ENCODE measurements around the gene EXOC4.

Gene EXOC4

GRCh38 chr7:133543657-133544056, 290.8 kb downstream of the EXOC4 start:
- TF ChIP-seq GATA3 (IDR thresholded peaks at IDR 0.05; ENCODE audit: low read depth, low read length) (peak; percentile 82; the same call in 1 of the 2 replicates), GATA2 (IDR thresholded peaks at IDR 0.05; ENCODE audit: low read depth, low read length) (peak; percentile 58)

- TF ChIP-seq GATA2 (IDR thresholded peaks at IDR 0.05; ENCODE audit: low read depth, low read length) (no peak), GATA3 (IDR thresholded peaks at IDR 0.05; ENCODE audit: low read depth, low read length) (no peak)
Observed at GRCh38 chr7:133545618-133546017, 292.7 kb downstream of the EXOC4 start.

DNA sequence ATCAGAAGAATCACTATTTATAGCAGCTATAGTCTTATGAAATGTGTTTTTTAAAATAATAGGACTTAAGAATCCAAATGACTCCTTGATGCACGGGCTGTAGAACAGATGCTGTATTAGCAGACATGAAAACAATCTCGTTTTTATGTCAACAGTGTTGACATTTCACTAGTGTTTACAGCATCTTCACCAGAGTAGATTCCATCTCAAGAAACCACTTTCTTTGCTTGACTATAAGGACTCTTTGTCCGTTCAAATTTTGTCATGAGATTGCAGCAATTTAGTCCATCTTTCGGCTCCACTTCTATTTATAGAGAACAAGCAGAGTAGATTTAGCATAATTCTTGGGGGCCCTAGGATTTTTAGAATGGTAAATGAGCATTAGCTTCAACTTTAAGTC, 295.1 kb downstream of the EXOC4 start:
- TF ChIP-seq GATA3 (IDR thresholded peaks at IDR 0.05; ENCODE audit: low read depth, low read length) (no peak), GATA2 (IDR thresholded peaks at IDR 0.05; ENCODE audit: low read depth, low read length) (no peak)

- TF ChIP-seq GATA2 (IDR thresholded peaks at IDR 0.05; ENCODE audit: low read depth, low read length) = no peak
- no peak for TF ChIP-seq GATA3 (IDR thresholded peaks at IDR 0.05; ENCODE audit: low read depth, low read length)
Observed at GRCh38 chr7:133549633-133550032, 296.8 kb downstream of the EXOC4 start.

- no peak for TF ChIP-seq GATA3 (IDR thresholded peaks at IDR 0.05; ENCODE audit: low read depth, low read length)
- no peak for TF ChIP-seq GATA2 (IDR thresholded peaks at IDR 0.05; ENCODE audit: low read depth, low read length)
Observed at GRCh38 chr7:133550145-133550544, 297.3 kb downstream of the EXOC4 start.

GRCh38 chr7:133550811-133551210, 297.9 kb downstream of the EXOC4 start:
- TF ChIP-seq GATA2 (IDR thresholded peaks at IDR 0.05; ENCODE audit: low read depth, low read length) (no peak), GATA3 (IDR thresholded peaks at IDR 0.05; ENCODE audit: low read depth, low read length) (no peak)

DNA sequence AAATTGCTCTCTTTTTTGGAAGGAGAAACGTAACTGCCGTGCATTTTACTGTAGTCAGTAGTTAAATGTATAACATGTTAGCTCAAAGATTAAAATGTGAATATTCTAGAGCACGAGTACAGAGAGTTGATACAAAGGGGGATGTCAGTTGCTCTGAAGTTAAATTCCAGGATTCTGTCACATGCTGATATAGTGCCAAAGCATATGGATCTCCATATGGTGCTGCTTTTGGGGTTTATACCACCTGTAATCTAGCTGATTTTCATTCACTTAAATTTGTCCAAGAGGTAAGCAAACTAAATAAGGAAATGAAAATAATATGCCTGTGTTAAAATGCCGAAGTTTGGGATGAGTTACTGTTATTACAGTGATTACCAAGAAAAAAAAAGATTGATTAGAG, 298.6 kb downstream of the EXOC4 start:
- TF ChIP-seq GATA2 (IDR thresholded peaks at IDR 0.05; ENCODE audit: low read depth, low read length) = no peak
- peak; percentile 15; the same call in 1 of the 2 replicates for TF ChIP-seq GATA3 (IDR thresholded peaks at IDR 0.05; ENCODE audit: low read depth, low read length)

GRCh38 chr7:133552079-133552478, 299.2 kb downstream of the EXOC4 start:
- TF ChIP-seq GATA2 (IDR thresholded peaks at IDR 0.05; ENCODE audit: low read depth, low read length) = no peak
- no peak for TF ChIP-seq GATA3 (IDR thresholded peaks at IDR 0.05; ENCODE audit: low read depth, low read length)

DNA sequence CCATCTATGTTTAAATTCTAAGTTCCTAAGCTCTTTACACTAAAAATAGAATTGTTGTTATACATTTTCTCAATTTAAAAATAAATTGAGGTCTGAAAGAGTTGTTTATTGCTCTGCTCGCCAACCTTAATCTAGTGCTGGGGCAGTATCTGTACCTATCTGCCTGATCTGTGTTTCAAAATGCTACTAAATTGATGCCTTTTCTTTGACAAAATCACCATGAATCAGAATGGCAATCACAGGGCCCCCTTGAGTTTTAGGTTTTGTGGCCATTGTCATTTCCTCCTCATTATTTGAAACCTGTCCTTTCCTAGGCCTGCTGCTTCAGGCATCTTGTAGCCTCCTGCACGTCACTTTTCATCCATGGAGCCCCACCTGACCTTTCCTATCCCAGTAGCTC, 301.5 kb downstream of the EXOC4 start:
- TF ChIP-seq GATA2 (IDR thresholded peaks at IDR 0.05; ENCODE audit: low read depth, low read length) = peak; percentile 73
- TF ChIP-seq GATA3 (IDR thresholded peaks at IDR 0.05; ENCODE audit: low read depth, low read length) = 0 out of 2 replicates have a peak, but pooled peaks have one; percentile 36

GRCh38 chr7:133556048-133556447, 303.2 kb downstream of the EXOC4 start:
- TF ChIP-seq GATA3 (IDR thresholded peaks at IDR 0.05; ENCODE audit: low read depth, low read length) (peak; percentile 97), GATA2 (IDR thresholded peaks at IDR 0.05; ENCODE audit: low read depth, low read length) (peak; percentile 85; the same call in 1 of the 2 replicates)

GRCh38 chr7:133556553-133556952, 303.7 kb downstream of the EXOC4 start:
- TF ChIP-seq GATA2 (IDR thresholded peaks at IDR 0.05; ENCODE audit: low read depth, low read length) (peak; percentile 87), GATA3 (IDR thresholded peaks at IDR 0.05; ENCODE audit: low read depth, low read length) (no peak)

GRCh38 chr7:133560900-133561299, 308.0 kb downstream of the EXOC4 start:
- TF ChIP-seq GATA2 (IDR thresholded peaks at IDR 0.05; ENCODE audit: low read depth, low read length) (no peak), GATA3 (IDR thresholded peaks at IDR 0.05; ENCODE audit: low read depth, low read length) (no peak)

GRCh38 chr7:133561396-133561795, 308.5 kb downstream of the EXOC4 start:
- TF ChIP-seq GATA3 (IDR thresholded peaks at IDR 0.05; ENCODE audit: low read depth, low read length) (no peak), GATA2 (IDR thresholded peaks at IDR 0.05; ENCODE audit: low read depth, low read length) (no peak)

- TF ChIP-seq GATA2 (IDR thresholded peaks at IDR 0.05; ENCODE audit: low read depth, low read length) = no peak
- TF ChIP-seq GATA3 (IDR thresholded peaks at IDR 0.05; ENCODE audit: low read depth, low read length) = no peak
Observed at GRCh38 chr7:133562621-133563020, 309.7 kb downstream of the EXOC4 start.

GRCh38 chr7:133563251-133563650, 310.4 kb downstream of the EXOC4 start:
- TF ChIP-seq GATA2 (IDR thresholded peaks at IDR 0.05; ENCODE audit: low read depth, low read length) (no peak; the same call in 1 of the 2 replicates), GATA3 (IDR thresholded peaks at IDR 0.05; ENCODE audit: low read depth, low read length) (peak; percentile 66)

DNA sequence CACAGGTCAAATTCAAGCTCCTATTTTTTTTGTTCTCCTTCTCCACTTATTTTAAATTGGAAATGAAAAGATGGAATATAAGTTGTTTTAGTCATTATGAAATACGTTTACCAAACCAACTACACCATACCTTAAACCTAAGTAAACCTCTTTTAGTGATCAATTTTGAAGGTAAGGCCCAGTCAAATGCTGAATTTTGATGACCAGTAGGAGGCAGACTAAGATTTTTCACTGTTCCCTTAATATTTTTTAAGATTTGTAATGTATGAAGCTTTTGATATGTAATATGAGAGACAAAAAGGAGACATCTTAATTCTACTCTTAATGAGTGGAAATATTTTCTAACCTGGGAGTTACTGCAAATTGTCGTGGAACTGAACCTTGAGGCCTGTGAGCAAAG, 311.6 kb downstream of the EXOC4 start:
- TF ChIP-seq GATA2 (IDR thresholded peaks at IDR 0.05; ENCODE audit: low read depth, low read length) = no peak
- no peak for TF ChIP-seq GATA3 (IDR thresholded peaks at IDR 0.05; ENCODE audit: low read depth, low read length)

Measured in SH-SY5Y (cell line).